Omental fat pad (tissue), 4 donors: ENCODE measurements around the gene TNIK. TPM values are rescaled to one million over a fixed set of nuclear protein-coding genes. Genes with fewer than 3 reads are reported as not detected.

Source experiments
- ATAC-seq: fragments of 150-250 bp; one replicate; pipeline ENCODE4 v1.9.1; 2016; ENCODE audit warnings: mild to moderate bottlenecking, moderate library complexity; ENCODE audit not compliant: low FRiP score
- DNase-seq: peaks from one replicate; pipeline ENCODE4 v3.0.0-alpha.2; 2019; ENCODE audit warnings: low spot score
- total RNA-seq, 4 donors: library from RNA; depleted of rRNA; stranded (reverse); fragments of >200 nt; gene quantifications; one replicate each; pipeline ENCODE4 v1.1.0, GENCODE V29; 2016
- TF ChIP-seq, protein P1 (sequence below), 3 donors: fragments of 450-650 bp; IDR thresholded peaks; one replicate each; pipeline ENCODE4 v1.5.1; 2016 to 2017; ENCODE audit warnings: antibody characterized with exemption in 3 of 3, mild to moderate bottlenecking in 3 of 3, moderate library complexity in 2 of 3

The TNIK gene
- total RNA-seq, 4 donors from 2014 or later, result 3.9 to 12.8 (median 6.5) TPM

DNA sequence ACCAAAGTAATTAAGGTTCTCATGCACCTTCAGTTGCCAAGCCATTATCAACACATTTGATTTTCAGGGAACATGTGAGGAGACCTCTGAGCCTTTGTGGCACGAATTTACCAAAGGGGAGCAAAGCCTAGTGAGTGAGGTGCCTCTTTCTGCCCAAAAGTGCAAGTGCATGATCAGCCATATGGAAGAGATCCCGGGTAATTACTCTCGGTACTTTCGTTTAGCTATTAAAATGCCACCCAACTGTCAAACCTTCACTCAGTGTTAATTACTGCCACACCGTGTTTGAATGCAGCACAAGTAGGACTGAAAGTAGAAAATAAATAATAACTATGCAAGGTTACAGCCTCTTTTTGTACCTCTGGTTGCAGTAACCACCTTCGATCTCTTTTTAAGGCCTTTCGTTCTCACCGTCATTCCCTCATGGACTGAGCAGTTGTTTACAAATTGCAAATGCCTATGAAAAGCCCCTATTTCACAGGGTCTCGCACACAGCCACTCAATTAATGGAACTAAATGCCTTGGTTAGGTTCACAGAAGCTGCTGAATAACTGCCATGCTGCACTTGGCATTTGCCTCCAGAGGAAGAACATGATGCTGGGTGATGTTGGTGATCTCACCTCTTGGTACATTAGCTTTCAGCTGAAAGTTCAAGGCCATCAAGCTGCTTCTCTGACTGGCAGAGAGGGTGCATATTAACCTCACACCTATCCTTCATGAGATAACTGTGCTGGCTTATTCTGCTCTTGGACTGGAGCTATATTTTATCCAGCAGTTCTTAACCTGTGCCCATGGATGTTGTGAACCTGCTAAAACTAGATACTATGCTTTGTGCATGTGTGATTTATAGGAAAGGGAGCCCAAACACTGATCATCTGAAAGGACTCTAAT, 69.9 kb downstream of the TNIK start:
- no peak for DNase-seq
- ATAC-seq, result no peak
- TF ChIP-seq, protein P1, sequence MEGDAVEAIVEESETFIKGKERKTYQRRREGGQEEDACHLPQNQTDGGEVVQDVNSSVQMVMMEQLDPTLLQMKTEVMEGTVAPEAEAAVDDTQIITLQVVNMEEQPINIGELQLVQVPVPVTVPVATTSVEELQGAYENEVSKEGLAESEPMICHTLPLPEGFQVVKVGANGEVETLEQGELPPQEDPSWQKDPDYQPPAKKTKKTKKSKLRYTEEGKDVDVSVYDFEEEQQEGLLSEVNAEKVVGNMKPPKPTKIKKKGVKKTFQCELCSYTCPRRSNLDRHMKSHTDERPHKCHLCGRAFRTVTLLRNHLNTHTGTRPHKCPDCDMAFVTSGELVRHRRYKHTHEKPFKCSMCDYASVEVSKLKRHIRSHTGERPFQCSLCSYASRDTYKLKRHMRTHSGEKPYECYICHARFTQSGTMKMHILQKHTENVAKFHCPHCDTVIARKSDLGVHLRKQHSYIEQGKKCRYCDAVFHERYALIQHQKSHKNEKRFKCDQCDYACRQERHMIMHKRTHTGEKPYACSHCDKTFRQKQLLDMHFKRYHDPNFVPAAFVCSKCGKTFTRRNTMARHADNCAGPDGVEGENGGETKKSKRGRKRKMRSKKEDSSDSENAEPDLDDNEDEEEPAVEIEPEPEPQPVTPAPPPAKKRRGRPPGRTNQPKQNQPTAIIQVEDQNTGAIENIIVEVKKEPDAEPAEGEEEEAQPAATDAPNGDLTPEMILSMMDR (IDR thresholded peaks at IDR 0.05), result no peak

GRCh38 chr3:171389491-171389890, 70.7 kb downstream of the TNIK start:
- ATAC-seq, result no peak
- DNase-seq, result no peak
- TF ChIP-seq, protein P1 (IDR thresholded peaks at IDR 0.05), result no peak

DNA sequence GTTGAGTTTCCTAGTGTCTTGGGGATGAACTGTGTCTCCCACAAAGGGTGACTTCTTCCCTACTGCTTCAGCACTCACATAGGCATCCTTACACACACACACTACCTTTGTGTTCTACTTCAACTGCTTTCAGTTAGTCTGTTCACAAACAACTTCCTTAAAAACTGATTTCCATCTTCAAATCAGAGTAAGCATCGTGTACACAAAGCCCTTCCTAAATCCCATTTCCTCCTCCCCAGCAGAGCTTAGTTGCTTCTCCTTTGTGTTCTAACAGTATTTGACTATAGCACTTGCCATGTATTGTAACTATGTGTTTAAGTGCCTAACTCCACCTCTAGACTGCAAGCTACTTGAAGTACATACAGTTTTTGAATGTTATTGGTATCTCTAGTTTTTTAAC, 71.7 kb downstream of the TNIK start:
- TF ChIP-seq, protein P1 (IDR thresholded peaks at IDR 0.05), result no peak
- DNase-seq (no peak), ATAC-seq (no peak)

GRCh38 chr3:171387062-171387461, 73.1 kb downstream of the TNIK start:
- DNase-seq (no peak), ATAC-seq (no peak)
- TF ChIP-seq, protein P1 (IDR thresholded peaks at IDR 0.05), result no peak

DNA sequence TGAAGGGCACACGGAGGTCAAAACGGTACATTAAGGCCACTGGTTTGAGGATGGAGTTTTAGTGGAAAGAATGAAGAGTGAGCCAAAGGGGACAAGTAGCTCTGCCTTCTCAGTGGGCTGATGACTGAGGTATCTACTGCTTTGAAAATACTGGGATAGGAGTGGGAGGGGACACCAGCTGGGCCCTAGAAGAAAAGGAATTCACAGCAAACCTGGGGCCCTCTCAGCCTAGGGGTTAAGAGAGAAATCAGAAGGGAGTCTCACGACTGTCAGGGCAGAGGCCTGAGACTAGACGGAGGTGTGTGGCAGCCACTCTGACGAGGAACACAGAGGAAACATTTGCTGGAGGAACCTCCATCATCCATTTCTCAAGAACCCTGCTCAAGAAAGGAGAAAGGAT, 75.1 kb downstream of the TNIK start:
- ATAC-seq, result no peak
- TF ChIP-seq, protein P1 (IDR thresholded peaks at IDR 0.05), result no peak

GRCh38 chr3:171384101-171384891, 75.9 kb downstream of the TNIK start:
- no peak for DNase-seq
- TF ChIP-seq, protein P1 (IDR thresholded peaks at IDR 0.05), result no peak
- ATAC-seq, result no peak

More for the DNA sequence above, 75.1 kb downstream of the TNIK start:
- DNase-seq, result no peak
